GM23248 (cell line): ENCODE data around the gene PPFIA1.

Experiments
- EZH2 ChIP-seq: fragments of 200-600 bp; sonication (generic); IDR thresholded peaks from 2 replicates; pipeline ENCODE4 v1.6.1; 2018; ENCODE audit warnings: antibody characterized with exemption, mild to moderate bottlenecking; ENCODE audit not compliant: insufficient read depth, poor library complexity, severe bottlenecking
- EZH2phosphoT487 ChIP-seq: fragments of 200-600 bp; sonication (generic); IDR thresholded peaks from 2 replicates; pipeline ENCODE4 v1.6.1; 2018; ENCODE audit warnings: antibody characterized with exemption, moderate library complexity, mild to moderate bottlenecking, low read depth; ENCODE audit not compliant: insufficient read depth

DNA sequence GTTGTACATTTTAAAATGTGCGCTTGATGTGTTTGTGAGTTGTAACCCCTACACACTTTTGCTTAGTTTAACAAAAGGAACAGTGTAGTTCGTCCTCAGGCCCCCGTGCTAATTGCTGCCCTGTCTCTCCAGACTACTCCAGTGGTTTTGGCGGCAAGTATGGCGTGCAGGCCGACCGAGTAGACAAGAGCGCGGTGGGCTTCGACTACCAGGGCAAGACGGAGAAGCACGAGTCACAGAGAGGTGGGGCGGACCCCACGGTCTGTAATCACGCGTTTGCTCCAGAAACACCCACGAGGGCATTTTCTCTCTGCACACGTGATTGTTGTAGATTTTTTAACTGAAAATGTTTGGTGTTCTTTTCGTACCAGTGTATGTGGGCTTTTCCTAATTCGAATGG is 146.4 kb downstream of the PPFIA1 start:
- TF ChIP-seq EZH2 (no peak), EZH2phosphoT487 (no peak)
